ENCODE results near the gene ASCC1.

ASCC1 gene

GRCh38 chr10:72253578-72253977 is 37.5 kb upstream of the ASCC1 start:
- H3K4me2 ChIP-seq (ENCODE audit: low read depth, low read length, poor library complexity, severe bottlenecking), result no peak overlapping the region
- no peaks in the 10 kb centered on the region for H3K27me3 ChIP-seq (ENCODE audit: low read length)
- no peaks in the 10 kb centered on the region for H3K79me2 ChIP-seq (ENCODE audit: insufficient read depth, low read length)
- no peak overlapping the region for H3K4me3 ChIP-seq (ENCODE audit: insufficient read depth, low read length, poor library complexity, severe bottlenecking)
- TF ChIP-seq EZH2phosphoT487 (conservative IDR thresholded peaks at IDR 0.05; ENCODE audit: low read length) (no peak), CTCF (IDR thresholded peaks at IDR 0.05; ENCODE audit: insufficient read depth, low read length, poor library complexity, severe bottlenecking) (no peak)
- H3K9me2 ChIP-seq (replicated peaks; ENCODE audit: insufficient read depth, low read length), result no peaks in the 10 kb centered on the region
- no peaks in the 10 kb centered on the region for H4K20me1 ChIP-seq (ENCODE audit: low read depth, low read length)
- no peaks in the 10 kb centered on the region for H3K36me3 ChIP-seq (ENCODE audit: low read length)
- no peak overlapping the region for H3K27ac ChIP-seq (ENCODE audit: low read depth, low read length)
- no peaks in the 10 kb centered on the region for H3K9me3 ChIP-seq (ENCODE audit: insufficient read depth, low read length)
- no peak overlapping the region for H3K9ac ChIP-seq (ENCODE audit: low read length)
- H2AFZ ChIP-seq (ENCODE audit: low read depth, low read length, severe bottlenecking), result no peak overlapping the region
- peaks cover 13% of the 10 kb centered on the region for H3F3A ChIP-seq (ENCODE audit: insufficient read depth)

- H2AFZ ChIP-seq (ENCODE audit: low read depth, low read length, severe bottlenecking), result no peak overlapping the region
- no peak overlapping the region for H3K4me2 ChIP-seq (ENCODE audit: low read depth, low read length, poor library complexity, severe bottlenecking)
- H3K36me3 ChIP-seq (ENCODE audit: low read length), result no peaks in the 10 kb centered on the region
- no peaks in the 10 kb centered on the region for H3K79me2 ChIP-seq (ENCODE audit: insufficient read depth, low read length)
- no peaks in the 10 kb centered on the region for H3K9me2 ChIP-seq (replicated peaks; ENCODE audit: insufficient read depth, low read length)
- H3K27me3 ChIP-seq (ENCODE audit: low read length), result no peaks in the 10 kb centered on the region
- H4K20me1 ChIP-seq (ENCODE audit: low read depth, low read length), result no peaks in the 10 kb centered on the region
- H3K9me3 ChIP-seq (ENCODE audit: insufficient read depth, low read length), result no peaks in the 10 kb centered on the region
- H3F3A ChIP-seq (ENCODE audit: insufficient read depth), result peaks cover 19% of the 10 kb centered on the region
- no peak overlapping the region for H3K9ac ChIP-seq (ENCODE audit: low read length)
- TF ChIP-seq EZH2phosphoT487 (conservative IDR thresholded peaks at IDR 0.05; ENCODE audit: low read length) (no peak), CTCF (IDR thresholded peaks at IDR 0.05; ENCODE audit: insufficient read depth, low read length, poor library complexity, severe bottlenecking) (no peak)
- H3K27ac ChIP-seq (ENCODE audit: low read depth, low read length), result no peak overlapping the region
- no peak overlapping the region for H3K4me3 ChIP-seq (ENCODE audit: insufficient read depth, low read length, poor library complexity, severe bottlenecking)
Measured at GRCh38 chr10:72252972-72253371, 36.9 kb upstream of the ASCC1 start.

GRCh38 chr10:72251635-72252034 is 35.6 kb upstream of the ASCC1 start:
- no peak overlapping the region for H3K9ac ChIP-seq (ENCODE audit: low read length)
- H4K20me1 ChIP-seq (ENCODE audit: low read depth, low read length), result no peaks in the 10 kb centered on the region
- TF ChIP-seq EZH2phosphoT487 (conservative IDR thresholded peaks at IDR 0.05; ENCODE audit: low read length) (no peak), CTCF (IDR thresholded peaks at IDR 0.05; ENCODE audit: insufficient read depth, low read length, poor library complexity, severe bottlenecking) (no peak)
- H3K9me3 ChIP-seq (ENCODE audit: insufficient read depth, low read length), result no peaks in the 10 kb centered on the region
- no peak overlapping the region for H3K4me3 ChIP-seq (ENCODE audit: insufficient read depth, low read length, poor library complexity, severe bottlenecking)
- no peak overlapping the region for H2AFZ ChIP-seq (ENCODE audit: low read depth, low read length, severe bottlenecking)
- H3K79me2 ChIP-seq (ENCODE audit: insufficient read depth, low read length), result no peaks in the 10 kb centered on the region
- peaks cover 22% of the 10 kb centered on the region for H3F3A ChIP-seq (ENCODE audit: insufficient read depth)
- H3K27ac ChIP-seq (ENCODE audit: low read depth, low read length), result no peak overlapping the region
- no peak overlapping the region for H3K4me2 ChIP-seq (ENCODE audit: low read depth, low read length, poor library complexity, severe bottlenecking)
- H3K36me3 ChIP-seq (ENCODE audit: low read length), result no peaks in the 10 kb centered on the region
- H3K27me3 ChIP-seq (ENCODE audit: low read length), result no peaks in the 10 kb centered on the region
- no peaks in the 10 kb centered on the region for H3K9me2 ChIP-seq (replicated peaks; ENCODE audit: insufficient read depth, low read length)

Measured in SU-DHL-6 (cell line).